Stimulated activated CD4-positive, alpha-beta T cell treated with anti-CD3 and anti-CD28 coated beads, Interleukin-2, amount 100 ng/mL, for 4 hours (primary cell): ENCODE data around the gene EXOSC10.

ENCODE experiments used
- DNase-seq: peaks from one replicate; pipeline ENCODE4 v3.0.0-alpha.2; 2020; ENCODE audit warnings: low read depth

EXOSC10 gene

DNA sequence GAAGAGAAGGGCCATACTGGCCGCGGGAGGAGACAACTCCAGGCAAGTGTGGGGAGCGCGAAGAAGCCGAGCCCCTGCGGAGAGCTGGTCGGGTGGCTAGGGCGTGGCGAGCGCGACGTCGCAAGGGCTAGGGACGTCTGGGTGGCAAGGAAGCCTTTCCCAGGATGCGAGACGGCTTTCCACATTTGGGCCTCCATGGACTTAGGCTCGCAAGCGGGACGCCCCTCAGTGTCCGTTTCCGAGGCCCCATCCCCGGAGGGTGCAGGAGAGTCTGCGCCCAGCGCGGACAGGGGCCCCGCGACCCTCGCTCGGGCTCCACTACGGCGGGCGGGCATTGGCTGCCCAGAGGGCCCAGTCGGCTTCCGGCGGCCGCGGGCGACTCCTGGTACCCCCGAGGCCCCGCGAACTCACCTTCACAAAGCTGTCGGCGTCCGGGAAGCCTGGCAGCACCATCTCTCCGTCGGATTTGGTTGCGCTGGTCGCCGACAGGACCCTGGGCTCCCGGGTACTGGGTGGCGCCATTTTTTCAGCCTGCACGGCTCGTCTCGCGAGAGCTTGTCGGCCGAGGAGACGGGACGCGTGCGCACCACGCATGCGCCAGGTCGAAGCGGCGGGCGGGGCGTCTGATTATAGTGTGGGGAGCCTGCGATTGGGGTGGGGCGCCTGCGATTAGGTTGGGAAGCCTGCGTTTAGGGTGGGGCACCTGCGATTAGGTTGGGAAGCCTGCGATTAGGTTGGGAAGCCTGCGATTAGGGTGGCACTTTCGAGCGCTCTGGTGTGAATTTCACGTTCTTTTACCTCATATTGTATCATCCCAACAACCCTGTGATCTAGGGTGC, at the start of gene EXOSC10:
TSS of gene EXOSC10 (minus strand) at position 560 of the 839 bp plus-strand sequence. CDS start at position 522, 38 bp downstream.
- peak; percentile 93 for DNase-seq

DNA sequence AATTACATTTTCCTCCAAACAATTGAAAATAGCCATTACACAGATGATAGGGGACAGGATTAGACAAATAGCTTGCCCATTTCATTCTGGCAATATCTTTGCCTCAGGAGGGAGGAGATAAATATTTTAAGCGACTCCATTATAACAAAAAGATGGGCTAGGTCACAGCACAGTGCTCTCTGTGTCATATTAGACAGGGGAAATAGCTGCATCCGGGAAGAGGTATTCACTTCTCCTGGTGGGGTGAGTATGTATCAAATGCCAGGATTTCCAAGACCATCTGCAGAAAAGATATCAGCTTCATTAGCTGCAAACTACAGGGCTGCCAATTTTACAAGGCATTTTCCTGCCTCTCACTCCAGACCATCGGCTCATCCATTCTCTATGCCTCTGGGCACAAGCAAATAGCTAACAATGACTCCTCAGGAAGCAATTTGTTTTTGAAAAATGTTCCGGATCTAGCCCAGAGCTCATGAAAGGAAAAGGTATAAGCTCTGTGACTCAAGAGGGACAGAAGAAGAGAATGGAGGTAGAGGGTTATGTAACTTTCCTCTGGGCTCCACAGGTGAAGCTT, 47.6 kb upstream of the EXOSC10 start:
- DNase-seq, result no peak

DNA sequence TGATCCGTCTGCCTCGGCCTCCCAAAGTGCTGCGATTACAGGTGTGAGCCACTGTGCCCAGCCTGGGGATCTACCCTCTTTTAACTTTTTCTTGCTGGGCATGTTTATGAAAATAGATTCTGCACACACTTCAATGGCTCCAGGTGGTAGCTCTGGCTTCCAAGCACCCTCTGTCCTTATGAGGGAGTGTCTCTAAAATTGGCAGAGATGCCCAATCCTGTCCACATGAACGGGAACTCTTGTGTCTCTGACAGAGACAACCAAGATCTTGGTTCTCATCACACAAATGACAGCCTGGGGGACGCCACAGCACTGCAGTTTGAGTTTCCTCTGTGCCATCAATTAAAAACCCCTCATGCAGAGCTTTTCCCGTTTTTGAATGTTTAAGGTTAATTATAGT, 46.1 kb upstream of the EXOSC10 start:
- no peak for DNase-seq

DNA sequence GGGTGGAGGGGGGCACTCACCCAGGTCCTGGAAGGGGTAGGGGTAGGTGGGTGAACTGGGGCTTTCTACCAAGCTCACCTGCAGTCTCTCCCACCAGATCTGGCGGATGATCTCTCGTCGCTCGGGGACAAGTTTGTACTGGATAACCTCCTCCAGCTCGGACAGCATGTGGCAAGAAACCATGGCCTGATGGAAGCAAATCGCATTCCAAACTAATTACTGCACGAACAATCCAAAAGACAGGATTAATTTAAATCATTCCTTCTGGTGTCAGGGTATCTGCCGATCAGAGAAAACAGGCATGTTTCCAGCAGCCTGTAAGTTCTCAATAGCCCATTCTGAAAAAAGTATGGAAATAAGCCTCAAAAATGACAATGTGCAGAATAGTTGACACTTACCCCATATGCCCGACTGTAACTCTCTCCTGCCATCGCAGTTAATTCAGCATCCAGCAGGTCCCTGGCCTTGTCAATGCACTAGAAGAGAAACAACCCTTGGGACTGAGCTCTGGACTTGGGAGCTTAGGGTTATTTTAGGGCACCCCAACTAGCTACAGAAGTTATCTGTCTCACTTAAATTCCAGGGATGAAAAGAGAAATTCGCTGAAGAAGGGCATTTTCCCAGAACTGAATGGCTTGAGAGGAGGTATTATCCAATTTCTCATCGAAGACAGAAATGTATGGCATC, 45.0 kb upstream of the EXOSC10 start:
- no peak for DNase-seq

DNA sequence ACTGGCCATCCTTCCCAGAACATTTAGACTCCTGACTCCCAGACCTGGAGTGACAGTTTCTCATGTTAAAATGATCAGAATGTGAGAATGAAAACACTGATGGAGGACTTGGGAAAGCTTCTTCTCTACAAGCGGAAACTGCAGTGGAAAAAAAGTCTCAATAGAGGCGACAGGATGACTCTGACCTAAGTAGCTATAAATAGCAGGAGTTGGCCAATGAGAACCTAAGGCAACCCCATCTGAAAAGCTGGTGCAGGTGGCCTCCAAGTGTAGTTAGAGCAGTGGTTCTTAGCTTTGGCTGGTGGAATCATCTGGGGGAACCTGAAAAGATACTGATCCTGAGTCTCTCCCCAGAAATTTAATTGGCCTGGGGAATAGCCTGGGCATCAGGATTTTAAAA, 44.2 kb upstream of the EXOSC10 start:
- DNase-seq, result no peak

DNA sequence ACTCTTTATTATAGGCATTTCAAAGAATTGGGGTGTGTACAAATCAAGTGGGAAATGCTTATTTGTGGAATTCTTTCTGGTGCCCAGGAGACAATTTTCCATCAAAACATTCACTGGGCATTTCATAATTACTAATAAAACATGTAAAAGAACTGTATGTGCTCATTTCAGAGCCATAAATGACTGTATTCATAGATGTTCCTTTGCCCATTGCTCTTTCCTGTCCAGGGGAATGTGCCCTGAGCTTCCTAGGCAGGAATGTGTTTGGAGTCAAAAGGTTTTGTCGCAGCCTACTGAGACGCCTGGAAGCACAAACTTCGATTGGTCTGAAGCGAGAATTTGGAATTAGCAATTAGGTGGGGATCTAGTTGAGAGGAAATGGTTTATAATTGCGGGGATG, 43.7 kb upstream of the EXOSC10 start:
- no peak for DNase-seq

DNA sequence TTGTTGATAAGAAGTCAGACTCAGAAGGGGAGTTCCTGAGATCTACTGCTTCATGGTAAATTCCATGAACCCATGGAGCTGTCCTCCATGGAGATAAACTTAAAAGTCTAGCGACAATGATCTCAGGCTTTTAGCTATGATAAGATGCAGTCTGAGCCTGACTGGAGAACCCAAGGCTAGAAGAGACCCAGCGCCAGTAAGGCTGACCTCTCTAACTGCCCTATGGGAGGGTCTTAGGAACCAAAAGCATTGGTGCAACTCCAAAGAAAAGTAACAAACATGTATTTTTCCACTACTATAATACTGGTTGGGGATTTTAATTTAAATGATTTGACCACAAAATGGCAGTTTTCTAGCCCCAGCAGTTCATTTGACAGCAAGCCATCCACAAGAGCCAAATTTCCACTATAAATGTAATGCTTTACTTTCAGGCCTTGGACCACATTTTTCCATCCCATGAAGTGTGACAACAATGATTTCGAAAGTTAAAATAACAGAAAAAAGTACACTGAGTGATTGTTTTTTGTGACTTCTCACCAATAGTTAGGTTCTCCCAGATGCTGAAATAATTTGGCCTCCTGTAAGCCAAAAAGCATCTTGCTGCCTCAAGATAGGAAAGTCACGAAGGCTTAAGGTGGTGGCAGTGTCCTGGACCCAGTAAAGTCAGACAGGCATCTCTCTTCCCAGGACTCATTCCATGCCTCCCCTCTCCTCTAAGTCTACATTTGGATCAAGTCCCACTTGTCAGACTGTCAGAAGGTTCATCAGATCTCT, 43.1 kb upstream of the EXOSC10 start:
- DNase-seq, result no peak

DNA sequence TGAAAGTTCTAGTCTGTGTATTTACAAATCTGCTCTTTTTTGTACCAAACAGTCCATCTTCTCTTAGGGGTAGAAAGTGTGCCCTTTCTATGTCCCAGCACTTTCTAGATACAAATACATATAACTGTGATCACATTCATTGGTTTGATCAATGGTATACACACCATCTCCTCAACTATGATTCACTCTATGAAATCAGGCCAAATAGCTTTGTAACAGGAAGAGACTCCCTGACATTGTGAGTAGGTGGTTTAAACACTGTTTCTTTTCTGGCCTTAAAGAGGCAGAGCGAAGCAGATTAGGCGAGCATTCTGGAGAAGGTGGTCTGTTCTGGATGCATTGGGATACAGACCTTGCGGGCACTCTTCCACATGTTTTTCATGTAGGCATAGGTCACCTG, 39.3 kb upstream of the EXOSC10 start:
- DNase-seq, result no peak

DNA sequence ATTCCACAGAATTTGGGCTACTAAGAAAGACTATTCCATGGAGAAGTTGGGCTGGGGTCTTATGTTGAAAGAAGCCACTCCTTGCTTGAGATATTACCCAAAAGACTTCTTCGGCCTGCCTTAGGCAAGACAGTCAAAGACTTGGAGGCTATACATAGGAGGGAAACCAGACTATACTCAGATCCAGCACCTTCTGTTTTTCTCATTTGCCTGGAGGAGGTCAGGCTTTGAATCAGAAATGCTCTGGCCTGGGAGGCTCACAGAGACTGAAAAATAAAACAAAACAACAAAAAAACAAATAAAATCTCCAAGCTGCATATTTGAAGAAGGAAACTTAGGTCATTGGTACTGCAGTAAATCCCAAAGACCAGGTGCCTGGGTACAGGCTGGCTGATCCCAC, 38.4 kb upstream of the EXOSC10 start:
- no peak for DNase-seq

DNA sequence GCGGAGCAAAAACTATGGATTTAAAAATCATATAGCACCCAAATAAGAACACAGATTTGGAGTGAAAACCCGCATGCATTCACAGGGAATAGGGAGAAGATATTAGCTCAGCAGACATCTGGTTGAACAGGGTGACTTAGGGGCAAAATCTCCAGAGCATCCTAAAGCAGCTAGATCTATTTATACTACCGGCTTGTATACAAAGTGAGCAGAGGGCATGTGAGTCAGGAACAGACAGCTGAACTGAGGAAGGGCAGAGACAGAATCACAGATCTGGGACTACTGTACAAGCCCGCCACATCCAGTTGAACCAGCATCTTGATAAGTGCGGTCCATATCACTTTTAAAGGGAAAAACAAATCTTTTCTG, 35.2 kb upstream of the EXOSC10 start:
- no peak for DNase-seq

DNA sequence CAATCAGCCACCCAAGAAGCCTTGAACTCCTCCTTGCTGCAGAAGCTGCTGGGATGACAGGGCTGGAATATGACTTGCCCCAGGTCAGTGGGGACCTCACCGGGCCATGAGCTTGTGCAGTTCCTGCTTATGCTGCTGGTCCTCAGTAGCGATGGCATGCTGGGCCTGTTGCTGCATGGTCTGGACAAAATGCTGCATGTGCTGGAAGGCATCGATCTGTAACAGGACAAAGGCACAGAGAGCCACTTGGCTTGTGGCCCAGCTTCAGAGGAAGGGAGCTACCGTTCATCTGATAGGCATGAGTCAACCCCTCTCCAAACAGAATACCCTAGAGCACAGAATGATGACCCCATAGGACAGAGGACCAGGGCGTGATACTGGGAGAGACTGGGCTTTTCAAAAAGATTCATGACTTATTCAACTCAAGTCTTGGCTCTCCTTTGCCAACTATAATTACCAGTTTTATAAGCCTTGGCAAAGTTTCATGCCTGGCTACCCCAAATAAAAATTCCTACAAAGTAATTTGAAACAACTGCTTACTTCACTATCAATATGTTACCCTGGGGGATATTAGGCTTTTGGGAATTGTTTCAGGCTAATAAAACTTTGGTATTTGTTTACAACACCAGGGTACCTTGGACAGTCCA, 34.7 kb upstream of the EXOSC10 start:
- no peak for DNase-seq

DNA sequence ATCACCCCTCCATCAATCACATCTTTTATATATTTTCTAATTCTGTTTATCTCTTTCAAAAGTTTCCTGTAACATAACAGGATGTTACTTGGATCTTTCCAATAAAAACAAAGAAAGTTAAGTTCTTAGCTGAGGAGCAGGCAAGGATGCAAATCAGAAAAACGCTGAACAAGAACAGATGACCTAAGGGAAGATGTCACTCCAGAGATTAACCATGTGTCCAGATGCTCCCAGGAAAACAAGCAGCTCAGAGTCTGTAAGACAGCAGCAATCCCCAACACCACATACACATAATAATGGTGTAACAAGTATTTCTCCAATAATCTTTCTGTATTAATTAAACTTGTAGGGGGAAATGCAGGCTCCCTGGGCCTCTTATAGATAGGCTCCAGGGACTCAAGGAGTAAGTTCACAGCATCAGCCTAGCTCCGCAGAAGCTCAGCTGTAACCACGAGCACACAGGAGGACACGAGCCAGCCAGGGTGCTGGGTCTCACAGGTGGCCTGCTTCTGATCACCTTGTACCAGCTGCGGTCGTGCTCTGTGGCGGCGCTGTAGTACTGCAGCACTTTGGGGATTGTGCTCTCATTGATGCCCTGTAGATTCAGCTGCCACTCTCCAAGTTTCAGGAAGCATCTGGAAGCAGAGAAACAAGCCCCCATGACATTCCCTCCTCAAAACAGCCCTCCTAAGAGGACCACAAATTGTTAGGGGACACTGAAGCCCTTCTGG, 33.1 kb upstream of the EXOSC10 start:
- no peak for DNase-seq

DNA sequence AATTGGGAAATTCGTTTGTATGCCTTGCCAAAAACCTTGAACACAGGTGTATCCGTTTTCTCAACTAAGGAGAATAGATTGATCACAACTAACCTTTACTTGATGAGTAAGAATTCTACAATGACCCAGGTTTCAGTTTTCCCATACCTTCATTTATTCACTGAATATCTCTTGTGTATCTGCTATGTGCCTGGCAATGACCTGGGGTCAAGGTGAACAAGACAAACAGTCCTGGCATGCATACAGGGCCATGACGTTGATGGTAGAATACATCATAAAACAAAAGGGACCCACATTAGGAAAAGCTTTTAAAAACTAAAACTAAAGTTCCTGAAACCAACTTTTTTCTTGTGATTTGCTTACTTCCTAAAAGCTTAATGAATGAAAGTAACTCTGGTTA, 32.1 kb upstream of the EXOSC10 start:
- DNase-seq, result no peak

DNA sequence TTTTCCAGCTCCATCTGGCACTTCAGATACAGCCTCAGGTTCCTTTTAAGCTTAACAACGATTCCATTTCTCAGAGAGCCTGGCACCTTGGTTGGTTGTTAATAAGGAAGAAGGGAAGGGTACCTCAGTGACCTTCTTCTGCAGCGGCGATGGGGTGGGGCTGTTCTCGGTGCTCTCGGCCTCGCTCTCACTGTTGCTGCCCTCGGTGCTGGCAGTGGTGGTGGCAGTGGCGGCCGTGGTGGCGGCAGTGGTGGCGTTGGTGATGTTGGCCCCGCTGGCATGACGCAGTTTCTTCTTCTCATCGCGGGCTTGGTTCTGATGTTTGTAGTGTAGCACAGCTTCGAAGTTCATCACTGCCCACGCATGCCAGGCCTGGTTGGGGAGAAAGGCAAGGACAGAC, 30.7 kb upstream of the EXOSC10 start:
- DNase-seq, result no peak

DNA sequence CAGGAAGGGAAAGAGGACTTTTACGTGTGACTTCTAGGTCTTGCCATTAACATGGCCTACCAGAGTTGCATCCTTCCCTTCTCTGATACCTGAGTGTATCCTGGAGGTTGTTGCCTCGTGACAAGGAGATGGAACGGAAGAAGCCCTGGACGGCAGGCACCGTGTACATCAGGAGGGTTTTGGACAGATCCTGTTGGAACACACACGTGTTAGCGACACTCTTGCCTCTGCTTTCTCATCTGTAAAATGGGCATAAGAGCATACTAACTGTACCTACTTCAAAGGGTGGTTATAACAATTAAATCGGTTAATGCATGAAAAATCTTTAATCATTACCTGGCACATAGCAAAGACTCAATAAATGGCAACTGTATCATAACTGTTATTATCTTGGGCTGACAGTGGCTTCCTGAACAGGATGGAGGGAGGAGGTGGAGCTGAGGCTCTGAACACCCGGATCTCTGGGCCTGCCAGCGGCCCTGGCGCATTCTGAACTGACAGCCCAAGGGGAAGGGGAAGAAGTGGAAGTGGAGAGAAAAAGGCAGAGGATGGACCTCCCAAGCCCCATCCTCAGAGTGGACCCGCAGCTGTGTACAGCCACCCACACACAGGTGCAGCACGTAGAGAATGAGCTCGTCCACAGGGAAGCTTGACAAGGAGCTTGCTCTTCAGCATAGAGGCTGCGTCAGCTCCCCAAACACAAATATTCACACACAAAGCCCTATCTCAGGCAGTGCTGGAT, 30.2 kb upstream of the EXOSC10 start:
- no peak for DNase-seq

DNA sequence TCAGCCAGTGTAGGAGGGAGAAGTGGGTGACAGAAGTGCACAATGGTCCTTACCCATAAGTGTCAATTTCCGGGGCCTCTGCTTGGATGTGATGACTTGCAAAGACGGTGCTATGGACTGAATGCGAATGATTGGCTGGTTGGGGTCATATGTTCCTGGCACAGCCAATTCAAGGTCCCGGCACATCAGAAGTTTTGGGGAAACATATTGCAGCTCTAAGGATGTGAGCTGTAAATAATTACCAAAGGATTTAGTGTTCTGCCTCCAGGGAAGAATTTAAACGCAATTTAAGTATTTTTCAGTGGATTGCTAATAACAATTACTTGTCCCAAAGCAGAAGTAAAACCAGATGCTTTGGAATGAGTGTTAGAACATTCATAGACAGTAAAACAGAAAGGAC, 26.9 kb upstream of the EXOSC10 start:
- DNase-seq, result no peak

DNA sequence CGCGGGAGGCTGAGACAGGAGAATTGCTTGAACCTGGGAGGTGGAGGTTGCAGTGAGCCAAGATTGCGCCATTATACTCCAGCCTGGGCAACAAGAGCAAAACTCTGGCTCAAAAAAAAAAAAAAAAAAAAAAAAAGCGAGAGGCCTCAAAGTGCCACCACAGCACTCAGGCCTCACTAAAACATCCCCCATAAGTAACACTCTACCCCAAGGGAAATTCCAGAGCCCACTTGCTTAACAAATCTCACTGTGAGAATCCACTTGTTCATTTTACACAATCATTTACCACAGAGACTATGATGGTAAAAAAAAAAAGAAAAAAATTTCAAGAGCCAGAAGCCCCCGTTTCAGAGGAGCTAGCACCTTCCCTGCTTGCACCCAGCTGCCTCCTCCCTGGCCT, 26.3 kb upstream of the EXOSC10 start:
- no peak for DNase-seq

DNA sequence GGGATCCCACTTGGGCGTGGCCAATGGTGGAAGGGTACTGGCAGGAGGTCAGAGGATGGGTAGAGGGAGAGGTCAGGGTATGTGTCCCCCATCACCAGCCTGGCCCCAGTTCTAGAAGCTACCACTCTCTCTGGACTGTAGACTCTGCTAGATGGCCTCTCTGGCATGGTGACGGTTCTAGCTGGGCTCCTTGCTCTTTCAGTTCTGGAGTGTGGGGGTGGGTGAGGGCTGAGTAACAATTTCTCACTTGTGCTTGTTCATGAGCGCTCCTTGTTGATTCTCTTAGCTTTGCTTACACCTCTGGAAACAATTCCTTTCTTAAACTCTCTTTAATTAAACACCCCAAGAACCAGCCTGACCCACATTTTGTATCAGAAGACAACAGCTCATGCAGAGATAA, 25.3 kb upstream of the EXOSC10 start:
- DNase-seq, result no peak

DNA sequence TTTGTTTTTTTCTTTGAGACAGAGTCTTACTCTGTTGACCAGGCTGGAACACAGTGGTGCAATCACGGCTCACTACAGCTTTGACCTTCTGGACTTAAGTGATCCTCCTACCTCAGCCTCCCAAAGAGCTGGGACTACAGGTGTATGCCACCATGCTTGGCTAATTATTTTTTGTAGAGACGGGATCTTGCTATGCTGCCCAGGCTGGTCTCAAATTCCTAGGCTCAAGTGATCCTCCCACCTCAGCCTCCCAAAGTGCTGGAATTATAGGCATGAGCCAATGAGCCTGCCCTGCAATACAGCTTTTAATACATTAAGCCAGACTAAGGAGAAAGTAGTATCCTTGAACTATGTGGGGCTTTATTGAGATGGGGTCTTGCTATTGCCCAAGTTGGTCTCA, 16.6 kb upstream of the EXOSC10 start:
- DNase-seq, result no peak

DNA sequence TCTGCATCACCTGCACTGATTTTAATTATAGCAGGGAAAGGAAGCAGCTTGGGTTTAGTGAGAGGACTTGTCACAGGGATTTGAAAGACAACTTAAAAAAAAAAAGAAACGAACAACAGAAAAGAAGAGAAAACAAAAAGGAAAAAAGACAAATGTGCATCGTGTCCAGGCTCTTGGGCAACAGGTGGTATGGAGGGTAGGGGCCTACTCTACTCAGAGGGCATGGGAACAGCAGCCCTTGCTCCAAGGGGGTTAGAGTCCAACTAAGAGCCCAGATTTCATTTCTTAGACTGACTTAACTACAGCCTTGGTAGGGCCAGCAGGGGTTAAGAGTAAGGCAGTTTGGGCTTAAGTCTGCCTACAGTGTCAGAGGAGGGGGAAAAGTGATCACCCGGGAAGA, 15.3 kb upstream of the EXOSC10 start:
- no peak for DNase-seq
